MM.1S (cell line): ENCODE results near the gene LAMP1.

Experiments used
- EZH2 ChIP-seq: fragments of 300-600 bp; sonication (generic); optimal IDR thresholded peaks from 2 replicates; pipeline ENCODE3; 2017; ENCODE audit warnings: low read depth, mild to moderate bottlenecking, antibody characterized with exemption, low read length, mixed read lengths
- TF ChIP-seq, protein P1 (sequence below): fragments of 300-600 bp; sonication (generic); IDR thresholded peaks from 2 replicates; pipeline ENCODE4 v1.5.1; 2016; ENCODE audit warnings: antibody characterized with exemption, low read length, mixed read lengths

DNA sequence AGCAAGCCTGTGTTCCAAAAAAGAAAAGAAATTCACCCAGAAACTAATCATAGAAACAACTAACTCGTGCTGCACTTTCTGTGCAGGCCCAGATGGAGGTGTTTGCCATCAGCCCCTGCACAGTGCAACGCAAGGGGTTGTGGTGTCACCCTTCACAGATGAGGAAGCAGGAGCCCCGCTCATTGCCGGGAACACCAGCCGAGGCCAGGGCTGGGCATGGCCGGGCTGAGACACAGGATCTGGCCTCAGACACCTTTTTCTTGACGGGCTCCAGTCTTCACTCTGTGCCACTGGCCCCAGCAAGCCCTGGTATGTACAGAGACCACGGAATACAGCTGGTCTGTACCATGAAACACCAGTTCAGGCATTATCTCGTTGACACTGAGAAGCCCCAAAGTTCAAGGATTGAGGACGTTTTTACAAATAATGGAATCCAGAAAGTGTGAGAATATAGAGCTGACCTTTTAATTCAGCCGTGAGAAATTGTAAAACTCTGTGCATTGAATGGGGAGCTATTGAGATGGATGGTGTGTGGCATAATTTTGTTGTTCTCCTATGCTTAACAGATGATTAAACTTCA is 44.4 kb upstream of the LAMP1 start:
- TF ChIP-seq, protein P1, sequence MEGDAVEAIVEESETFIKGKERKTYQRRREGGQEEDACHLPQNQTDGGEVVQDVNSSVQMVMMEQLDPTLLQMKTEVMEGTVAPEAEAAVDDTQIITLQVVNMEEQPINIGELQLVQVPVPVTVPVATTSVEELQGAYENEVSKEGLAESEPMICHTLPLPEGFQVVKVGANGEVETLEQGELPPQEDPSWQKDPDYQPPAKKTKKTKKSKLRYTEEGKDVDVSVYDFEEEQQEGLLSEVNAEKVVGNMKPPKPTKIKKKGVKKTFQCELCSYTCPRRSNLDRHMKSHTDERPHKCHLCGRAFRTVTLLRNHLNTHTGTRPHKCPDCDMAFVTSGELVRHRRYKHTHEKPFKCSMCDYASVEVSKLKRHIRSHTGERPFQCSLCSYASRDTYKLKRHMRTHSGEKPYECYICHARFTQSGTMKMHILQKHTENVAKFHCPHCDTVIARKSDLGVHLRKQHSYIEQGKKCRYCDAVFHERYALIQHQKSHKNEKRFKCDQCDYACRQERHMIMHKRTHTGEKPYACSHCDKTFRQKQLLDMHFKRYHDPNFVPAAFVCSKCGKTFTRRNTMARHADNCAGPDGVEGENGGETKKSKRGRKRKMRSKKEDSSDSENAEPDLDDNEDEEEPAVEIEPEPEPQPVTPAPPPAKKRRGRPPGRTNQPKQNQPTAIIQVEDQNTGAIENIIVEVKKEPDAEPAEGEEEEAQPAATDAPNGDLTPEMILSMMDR: no peak
- TF ChIP-seq EZH2: no peak
